Sciatic nerve (tissue), 2 donors: Measurements from ENCODE around the gene ZNF525. TPM values are rescaled to one million over a fixed set of nuclear protein-coding genes. Genes with fewer than 3 reads are reported as not detected.
"Not testable (repeated sequence)": the region's sequence is repeated elsewhere in the genome, so short reads cannot be mapped to it uniquely, and the experiment has no call there.

Experiments used
- ATAC-seq: fragments of 200-7000 bp; cut with Tn5 transposase; one replicate; pipeline ENCODE4 v1.9.1; 2020; ENCODE audit warnings: mild to moderate bottlenecking, moderate library complexity
- DNase-seq: peaks from one replicate; pipeline ENCODE4 v3.0.0-alpha.2; 2020; ENCODE audit warnings: low spot score
- intact Hi-C: fragments of 100-400 bp; cut with DNase I; formaldehyde crosslinking; loops from one replicate; pipeline ENCODE4 v1.14.2; 2022
- total RNA-seq: library from RNA; stranded (reverse); fragmentation: NEBNext Ultra II Directional; extraction: Animal tissue kit (Norgen Biotek cat#: 25700); gene quantifications from one replicate; pipeline ENCODE4 v1.2.1, GENCODE V29; 2021
- donor health status: DM: no; HTN: no; CAD: no.
- donor health status: DM: no; HTN: no; CAD: no.

The ZNF525 gene
- total RNA-seq, 1 donor from 2014 or later: 16.1 TPM

DNA sequence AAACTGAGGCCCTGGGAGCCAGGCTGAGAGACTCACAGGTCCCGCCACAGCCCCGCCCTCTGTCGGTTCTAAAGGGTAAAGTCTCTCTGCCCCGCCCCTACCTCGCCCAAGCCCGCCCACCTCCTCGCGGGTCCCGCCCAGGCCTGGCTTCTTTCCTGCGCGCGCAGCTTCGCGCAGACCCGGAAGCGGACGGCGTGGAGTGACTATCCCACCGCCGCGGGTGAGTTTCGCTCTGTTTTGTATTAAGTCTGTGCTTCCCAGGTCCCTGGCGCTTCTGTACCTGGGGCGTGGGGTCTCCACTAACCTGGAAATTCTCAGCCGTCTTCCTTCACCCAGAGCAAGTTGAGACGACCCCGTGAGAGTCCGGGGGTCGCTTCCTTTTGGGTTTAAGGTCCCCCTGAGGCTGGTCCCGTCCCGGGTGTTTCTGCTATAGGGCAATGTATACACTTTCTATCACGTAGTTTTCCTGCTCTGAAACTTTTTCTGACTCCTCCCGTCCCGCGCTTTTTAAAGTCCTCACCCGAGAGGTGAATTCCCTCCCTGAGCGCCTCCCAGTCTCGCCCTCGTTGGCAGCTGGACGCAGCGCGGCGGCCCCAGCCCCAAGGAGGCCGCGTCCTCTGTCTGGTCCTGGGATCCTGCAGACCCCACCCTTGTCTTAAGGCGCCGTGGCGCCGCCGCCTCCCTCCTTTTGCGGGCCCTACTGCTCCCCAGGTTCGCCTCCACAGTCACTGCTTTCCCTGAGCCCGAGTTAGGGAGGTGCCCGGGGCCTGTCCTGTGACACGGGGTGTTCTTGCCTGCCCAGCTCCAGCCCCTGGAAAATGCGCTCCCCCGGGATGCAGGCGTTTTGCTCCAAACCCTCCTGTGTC is 29.7 kb downstream of the ZNF525 start, which contains the start of gene ZNF765:
ZNF765 (plus strand) TSS at position 176 of the 866 bp plus-strand sequence. CDS start 2,867 bp downstream, outside the sequence.
- intact Hi-C loops: no loop called here
- ATAC-seq (peak; percentile 100), DNase-seq (peak; percentile 97)

DNA sequence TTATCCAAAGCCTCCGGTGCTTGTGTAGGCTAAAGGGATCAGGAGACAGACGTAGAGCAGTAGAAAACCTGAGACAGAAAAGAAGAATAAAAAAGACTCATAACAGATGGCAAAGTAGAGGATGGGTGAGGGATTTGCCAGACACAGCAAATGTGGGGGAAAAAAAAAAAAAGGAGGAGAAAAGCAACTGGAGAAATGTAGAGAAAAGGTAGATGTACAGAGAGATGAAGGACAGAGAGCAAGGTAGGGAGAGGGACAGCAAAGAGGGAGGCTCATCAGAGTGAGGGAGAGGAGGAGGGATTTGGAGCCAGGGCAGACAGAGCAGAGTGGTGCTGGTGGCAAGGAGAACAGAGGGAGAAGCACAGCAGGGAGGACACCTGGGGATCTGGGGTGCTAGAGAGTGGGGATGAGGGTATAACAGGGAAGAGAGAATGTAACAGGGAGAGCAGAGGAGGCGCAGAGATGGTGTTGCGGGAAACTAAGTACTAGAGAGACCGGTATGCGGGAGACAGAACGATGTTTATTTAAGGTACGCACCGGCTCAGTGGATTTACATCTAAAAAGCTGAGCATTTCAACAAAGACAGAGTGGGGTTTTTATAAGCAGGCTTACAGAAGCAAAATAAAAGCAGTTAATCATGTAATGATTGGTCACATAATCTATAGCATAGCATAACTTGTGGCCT is 30.5 kb downstream of the ZNF525 start:
- intact Hi-C loops, DNase-seq, ATAC-seq: not testable (repeated sequence)

DNA sequence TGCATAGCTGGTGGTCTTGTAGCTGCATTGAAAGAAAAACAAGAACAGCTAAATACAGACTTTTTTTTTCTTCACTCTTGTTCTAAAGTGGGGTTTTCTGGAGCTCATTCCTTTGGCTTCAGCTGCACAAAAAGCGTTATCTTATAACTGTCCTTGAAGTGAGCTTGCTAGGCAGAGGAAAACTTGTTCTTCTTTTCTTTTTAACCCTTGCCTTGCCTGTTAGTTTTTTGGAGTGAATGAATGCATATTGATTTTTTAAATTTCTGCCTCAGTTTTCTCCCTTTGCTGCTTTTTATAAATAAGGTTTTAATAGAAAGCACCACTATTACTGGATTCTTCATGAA is 31.0 kb downstream of the ZNF525 start:
- intact Hi-C loops: no loop called here
- ATAC-seq (no peak), DNase-seq (no peak)

DNA sequence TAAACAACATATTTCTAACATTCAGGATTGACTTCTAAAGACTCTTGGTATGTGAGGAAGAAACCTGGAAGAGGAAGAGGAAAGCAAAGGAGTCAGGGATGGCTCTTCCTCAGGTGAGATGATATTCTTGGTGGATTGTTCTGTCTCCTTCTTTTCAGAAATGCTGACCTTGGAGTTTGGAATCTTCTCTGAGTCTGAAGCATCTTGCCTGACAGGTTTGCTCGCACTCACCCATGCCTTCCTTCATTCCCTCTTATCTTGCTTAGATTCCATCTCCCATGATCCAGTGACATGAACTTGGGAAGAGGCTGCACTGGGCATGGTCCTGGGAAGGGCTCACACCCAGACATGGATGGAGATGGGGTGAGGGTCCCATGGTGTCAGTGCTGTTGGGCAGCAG is 32.4 kb downstream of the ZNF525 start:
- DNase-seq, intact Hi-C loops, ATAC-seq: not testable (repeated sequence)

DNA sequence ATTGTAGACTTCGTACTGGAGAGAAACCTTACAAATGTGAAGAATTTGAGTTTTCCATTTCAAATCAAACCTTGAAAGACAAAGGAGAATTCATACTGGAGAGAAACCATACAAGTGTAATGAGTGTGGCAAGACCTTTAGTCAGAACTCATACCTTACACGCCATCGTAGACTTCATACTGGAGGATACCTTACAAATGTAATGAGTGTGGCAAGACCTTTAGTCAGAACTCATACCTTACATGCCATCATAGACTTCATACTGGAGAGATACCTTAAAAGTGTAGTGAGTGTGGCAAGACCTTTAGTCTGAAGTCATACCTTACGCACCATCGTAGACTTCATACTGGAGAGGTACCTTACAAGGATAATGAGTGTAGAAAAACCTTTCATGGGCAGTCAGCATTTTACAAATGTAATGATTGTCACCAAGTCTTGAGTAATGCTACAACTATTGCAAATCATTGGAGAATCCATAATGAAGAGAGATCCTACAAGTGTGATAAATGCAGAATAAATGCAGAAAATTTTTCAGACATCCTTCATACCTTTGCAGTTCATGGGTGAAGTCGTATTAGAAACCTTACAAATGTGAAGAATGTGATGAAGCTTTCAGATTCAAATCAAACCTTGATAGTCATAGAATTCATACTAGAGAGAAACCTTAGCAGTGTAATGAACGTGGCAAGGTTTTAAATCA is 44.1 kb downstream of the ZNF525 start:
- intact Hi-C loops: no loop called here
- no peak for DNase-seq
- no peak for ATAC-seq

DNA sequence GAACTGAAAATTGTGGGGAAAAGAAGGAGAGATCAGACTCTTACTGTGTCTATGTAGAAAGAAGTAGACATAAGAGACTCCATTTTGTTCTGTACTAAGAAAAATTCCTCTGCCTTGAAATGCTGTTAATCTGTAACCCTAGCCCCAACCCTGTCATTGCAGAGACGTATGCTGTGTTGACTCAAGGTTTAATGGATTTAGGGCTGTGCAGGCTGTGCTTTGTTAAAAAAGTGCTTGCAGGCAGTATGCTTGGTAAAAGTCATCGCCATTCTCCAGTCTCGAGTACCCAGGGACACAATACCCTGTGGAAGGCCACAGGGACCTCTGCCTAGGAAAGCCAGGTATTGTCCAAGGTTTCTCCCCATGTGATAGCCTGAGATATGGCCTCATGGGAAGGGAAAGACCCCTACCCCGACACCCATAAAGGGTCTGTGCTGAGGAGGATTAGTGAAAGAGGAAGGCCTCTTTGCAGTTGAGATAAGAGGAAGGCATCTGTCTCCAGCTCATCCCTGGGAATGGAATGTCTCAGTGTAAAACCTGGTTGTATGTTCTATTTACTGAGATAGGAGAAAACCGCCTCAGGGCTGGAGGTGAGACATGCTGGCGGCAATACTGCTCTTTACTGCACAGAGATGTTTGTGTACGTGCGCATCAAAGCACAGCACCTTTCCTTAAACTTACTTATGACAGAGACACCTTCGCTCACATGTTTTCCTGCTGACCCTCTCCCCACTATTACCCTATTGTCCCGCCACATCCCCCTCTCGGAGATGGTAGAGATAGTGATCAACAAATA is 55.2 kb downstream of the ZNF525 start:
- intact Hi-C loops, DNase-seq, ATAC-seq: not testable (repeated sequence)

DNA sequence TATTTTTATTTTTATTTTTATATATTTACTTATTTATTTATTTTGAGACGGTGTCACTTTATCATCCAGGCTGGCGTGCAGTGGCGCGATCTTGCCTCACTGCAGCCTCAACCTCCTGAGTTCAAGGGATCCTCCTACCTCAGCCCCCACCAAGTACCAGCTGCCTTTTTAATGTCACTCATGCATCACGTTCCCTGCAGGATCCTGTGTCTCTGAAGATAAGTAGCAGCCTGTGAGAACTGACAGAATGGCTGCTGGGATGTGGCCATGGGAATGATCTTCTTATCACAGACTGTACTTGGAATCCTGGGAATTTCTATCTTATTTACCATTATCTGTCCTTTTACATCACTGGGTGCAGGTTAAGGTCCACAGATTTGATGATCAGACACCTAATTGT is 57.0 kb downstream of the ZNF525 start:
- ATAC-seq (no peak), DNase-seq (no peak)
- intact Hi-C loops: no loop called here

DNA sequence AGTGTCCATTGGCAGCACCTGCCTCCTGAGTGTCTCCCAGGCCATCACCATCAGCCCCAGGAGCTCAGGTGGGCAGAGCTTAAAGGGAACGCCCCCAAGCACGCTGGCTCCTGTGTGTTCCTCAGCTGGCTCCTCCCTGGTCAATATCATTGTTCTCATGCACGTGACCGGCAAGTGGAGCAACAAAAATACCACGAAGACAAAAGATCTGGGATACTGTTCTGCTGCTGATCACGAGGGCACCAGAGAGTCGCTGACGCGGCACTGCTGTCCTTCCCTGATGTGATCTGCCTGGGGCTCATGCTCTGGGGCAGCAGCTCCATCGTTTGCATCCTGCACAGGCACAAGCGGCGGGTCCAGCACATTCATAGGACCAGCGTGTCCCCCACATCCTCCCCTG is 57.6 kb downstream of the ZNF525 start:
- intact Hi-C loops, DNase-seq: not testable (repeated sequence)
- ATAC-seq: peak; percentile 66

DNA sequence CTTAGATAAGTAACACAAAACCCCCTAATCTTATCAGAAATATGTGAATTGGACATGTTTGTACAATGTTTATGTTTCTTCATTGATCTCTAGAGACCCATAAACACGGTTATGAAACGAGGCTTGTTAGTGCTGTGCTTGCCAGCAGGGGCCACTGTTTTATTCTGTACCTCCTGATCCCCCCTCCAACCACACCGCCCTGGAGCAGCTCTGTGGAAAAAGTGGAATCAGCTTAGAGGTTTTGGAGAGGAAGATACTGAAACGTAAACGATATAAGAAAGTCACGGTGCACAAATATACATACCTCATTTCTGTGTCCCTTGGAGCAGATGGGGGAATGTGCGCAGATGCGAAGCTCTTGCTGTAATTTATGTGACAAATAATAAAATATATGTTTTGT is 58.2 kb downstream of the ZNF525 start:
- intact Hi-C loops, DNase-seq: not testable (repeated sequence)
- peak; percentile 89 for ATAC-seq

DNA sequence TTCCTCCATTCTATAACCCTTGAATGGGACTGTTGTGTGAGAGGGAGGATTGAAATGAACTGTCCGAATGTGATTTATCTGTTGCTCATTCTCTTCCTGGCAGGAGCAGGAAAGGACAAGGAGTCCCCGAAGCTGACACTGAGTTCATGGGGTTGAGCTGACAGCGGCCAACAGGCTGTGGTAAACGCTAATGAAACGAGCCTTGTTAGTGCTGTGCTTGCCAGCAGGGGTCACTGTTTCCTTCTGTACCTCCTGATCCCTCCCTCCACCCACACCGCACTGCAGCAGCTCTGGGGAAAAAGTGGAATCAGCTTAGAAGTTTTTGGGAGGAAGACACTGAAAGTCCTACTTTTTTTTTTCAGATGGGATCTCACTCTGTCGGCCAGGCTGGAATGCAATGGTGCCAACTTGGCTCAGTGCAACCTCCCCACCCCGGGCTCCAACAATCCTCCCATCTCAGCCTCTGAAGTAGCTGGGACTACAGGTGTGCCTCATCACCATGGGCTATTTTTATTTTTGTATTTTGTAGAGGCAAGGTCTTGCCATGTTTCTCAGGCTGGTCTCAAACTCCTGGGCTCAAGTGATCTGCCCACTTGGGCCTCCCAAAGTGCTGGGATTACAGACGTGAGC is 59.6 kb downstream of the ZNF525 start:
- DNase-seq: peak; percentile 86
- intact Hi-C loops: no loop called here
- ATAC-seq: peak; percentile 94

DNA sequence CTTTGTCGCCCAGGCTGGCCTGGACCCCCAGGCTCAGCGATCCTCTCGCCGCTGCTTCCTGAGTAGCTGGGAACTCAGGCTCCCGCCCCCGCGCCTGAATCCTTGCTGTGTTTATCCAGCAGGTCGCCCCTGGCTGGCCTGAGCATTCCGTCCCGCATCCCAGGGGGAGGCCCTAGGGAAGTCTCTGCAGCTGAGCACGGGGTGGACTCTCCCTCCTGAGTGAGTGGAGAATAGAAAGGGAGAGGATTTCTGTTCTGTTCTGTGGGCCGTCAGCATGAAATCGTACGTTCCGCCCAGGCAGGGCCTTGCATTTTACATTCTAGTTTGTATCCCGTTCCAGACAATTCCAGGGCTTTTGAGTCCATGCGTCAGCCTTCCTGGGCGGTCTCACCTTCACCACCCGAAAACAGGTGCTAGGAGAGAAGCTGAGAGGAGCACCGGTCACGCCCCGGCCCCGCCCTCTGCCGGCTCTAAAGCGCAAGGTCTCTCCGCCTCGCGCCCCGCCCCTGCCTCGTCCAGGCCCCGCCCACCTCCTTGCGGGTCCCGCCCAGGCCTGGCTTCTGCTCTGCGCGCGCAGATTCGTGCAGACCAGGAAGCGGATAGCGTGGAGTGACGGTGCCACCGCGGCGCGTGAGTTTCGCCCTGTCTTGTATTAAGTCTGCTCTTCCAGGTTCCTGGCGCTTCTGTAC is 66.0 kb downstream of the ZNF525 start, which contains the start of gene ZNF761:
ZNF761 (plus strand) TSS at position 586 of the 689 bp plus-strand sequence. CDS start 15,285 bp downstream, outside the sequence.
- DNase-seq (peak; percentile 97), ATAC-seq (peak; percentile 100)
- intact Hi-C loops: no loop called here

DNA sequence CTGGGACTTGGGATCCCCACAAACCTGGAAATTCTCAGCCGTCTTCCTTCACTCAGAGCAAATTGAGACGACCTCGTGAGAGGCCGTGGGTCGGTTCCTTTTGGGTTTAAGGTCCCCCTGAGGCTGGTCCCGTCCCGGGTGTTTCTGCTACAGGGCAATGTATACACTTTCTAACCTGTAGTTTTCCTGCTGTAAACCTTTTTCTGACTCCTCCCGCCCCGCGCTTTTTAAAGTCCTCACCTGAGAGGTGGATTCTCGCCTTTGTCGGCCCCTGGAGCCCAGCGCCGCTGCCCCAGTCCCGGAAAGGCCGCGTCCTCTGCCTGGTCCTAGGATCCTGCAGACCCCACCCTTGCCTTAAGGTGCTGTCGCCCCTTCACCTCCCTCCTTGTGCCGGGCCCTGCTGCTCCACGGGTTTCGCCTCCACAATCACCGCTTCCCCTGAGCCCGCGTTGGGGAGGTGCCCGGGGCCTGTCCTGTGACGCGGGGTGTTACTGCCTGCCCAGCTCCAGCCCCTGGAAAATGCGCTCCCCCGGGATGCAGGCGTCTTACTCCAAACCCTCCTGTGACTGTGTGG is 66.7 kb downstream of the ZNF525 start:
- DNase-seq (peak; percentile 58), ATAC-seq (peak; percentile 38)
- intact Hi-C loops: no loop called here

Other genes with a start within 250 kb of the ZNF525 start
- 12.6 TPM for gene ZNF415, start 232.8 kb upstream of the ZNF525 start, total RNA-seq
- 20.2 TPM for gene ZNF347, start 206.7 kb upstream of the ZNF525 start, total RNA-seq
- gene ZNF665, start 172.3 kb upstream of the ZNF525 start, total RNA-seq: 8.4 TPM
- gene ZNF677, start 110.8 kb upstream of the ZNF525 start, total RNA-seq: 27.0 TPM
- gene VN1R2, start 107.4 kb upstream of the ZNF525 start, total RNA-seq: not detected
- not detected for gene VN1R4, start 98.0 kb upstream of the ZNF525 start, total RNA-seq
- gene ZNF845, start 32.0 kb upstream of the ZNF525 start, total RNA-seq: 8.3 TPM
- gene ZNF765, start 29.4 kb downstream of the ZNF525 start, total RNA-seq: 17.1 TPM
- 10.4 TPM for gene ZNF761, start 66.3 kb downstream of the ZNF525 start, total RNA-seq
- gene ZNF813, start 102.0 kb downstream of the ZNF525 start, total RNA-seq: 3.3 TPM
- gene ZNF331, start 172.4 kb downstream of the ZNF525 start, total RNA-seq: 39.8 TPM